Measurements from ENCODE around the gene KLHL42. TPM values are rescaled to one million over a fixed set of nuclear protein-coding genes. Genes with fewer than 3 reads are reported as not detected.
A peak's percentile ranks its signal among the peaks of the same experiment; 100 is the strongest.

The KLHL42 gene
- total RNA-seq, 1 donor from 2014 or later = 31.9 TPM

- H3K9me3 Mint-ChIP-seq (ENCODE audit: low read depth) = no peaks in the 10 kb centered on the region
- H3K4me1 Mint-ChIP-seq (ENCODE audit: low read depth) = peaks cover 12% of the 10 kb centered on the region
- no peaks in the 10 kb centered on the region for H3K36me3 Mint-ChIP-seq (ENCODE audit: low read depth)
- no peaks in the 10 kb centered on the region for H3K27me3 Mint-ChIP-seq (ENCODE audit: low read depth)
- no peak for TF ChIP-seq CTCF (IDR thresholded peaks at IDR 0.05)
- H3K27ac Mint-ChIP-seq (ENCODE audit: unreplicated experiment) = no peak overlapping the region
- no peak for DNase-seq (ENCODE audit: low spot score)
- H3K4me3 Mint-ChIP-seq (ENCODE audit: unreplicated experiment) = no peak overlapping the region
Observed at GRCh38 chr12:27808841-27809240, 28.8 kb downstream of the KLHL42 start.

GRCh38 chr12:27810756-27811155 lies 30.7 kb downstream of the KLHL42 start:
- Mint-ChIP-seq H3K27me3 (ENCODE audit: low read depth) (no peaks in the 10 kb centered on the region), H3K27ac (ENCODE audit: unreplicated experiment) (no peak overlapping the region), H3K9me3 (ENCODE audit: low read depth) (no peaks in the 10 kb centered on the region), H3K4me3 (ENCODE audit: unreplicated experiment) (no peak overlapping the region), H3K36me3 (ENCODE audit: low read depth) (no peaks in the 10 kb centered on the region), H3K4me1 (ENCODE audit: low read depth) (peaks cover 15% of the 10 kb centered on the region)
- DNase-seq (ENCODE audit: low spot score) = no peak
- no peak for TF ChIP-seq CTCF (IDR thresholded peaks at IDR 0.05)

GRCh38 chr12:27812502-27812901 lies 32.5 kb downstream of the KLHL42 start:
- no peak for TF ChIP-seq CTCF (IDR thresholded peaks at IDR 0.05)
- no peaks in the 10 kb centered on the region for H3K27me3 Mint-ChIP-seq (ENCODE audit: low read depth)
- H3K4me1 Mint-ChIP-seq (ENCODE audit: low read depth) = peaks cover 15% of the 10 kb centered on the region
- H3K27ac Mint-ChIP-seq (ENCODE audit: unreplicated experiment) = no peak overlapping the region
- H3K4me3 Mint-ChIP-seq (ENCODE audit: unreplicated experiment) = no peak overlapping the region
- no peak for DNase-seq (ENCODE audit: low spot score)
- H3K9me3 Mint-ChIP-seq (ENCODE audit: low read depth) = no peaks in the 10 kb centered on the region
- H3K36me3 Mint-ChIP-seq (ENCODE audit: low read depth) = no peaks in the 10 kb centered on the region

GRCh38 chr12:27814411-27814810 lies 34.4 kb downstream of the KLHL42 start:
- H3K36me3 Mint-ChIP-seq (ENCODE audit: low read depth) = no peaks in the 10 kb centered on the region
- peaks cover 11% of the 10 kb centered on the region for H3K4me1 Mint-ChIP-seq (ENCODE audit: low read depth)
- TF ChIP-seq CTCF (IDR thresholded peaks at IDR 0.05) = no peak
- H3K27ac Mint-ChIP-seq (ENCODE audit: unreplicated experiment) = no peak overlapping the region
- DNase-seq (ENCODE audit: low spot score) = no peak
- no peak overlapping the region for H3K4me3 Mint-ChIP-seq (ENCODE audit: unreplicated experiment)
- no peaks in the 10 kb centered on the region for H3K27me3 Mint-ChIP-seq (ENCODE audit: low read depth)
- no peaks in the 10 kb centered on the region for H3K9me3 Mint-ChIP-seq (ENCODE audit: low read depth)

- Mint-ChIP-seq H3K36me3 (ENCODE audit: low read depth) (no peaks in the 10 kb centered on the region), H3K27me3 (ENCODE audit: low read depth) (no peaks in the 10 kb centered on the region), H3K4me1 (ENCODE audit: low read depth) (peaks cover 11% of the 10 kb centered on the region), H3K27ac (ENCODE audit: unreplicated experiment) (peak overlapping the region; percentile 24), H3K4me3 (ENCODE audit: unreplicated experiment) (no peak overlapping the region), H3K9me3 (ENCODE audit: low read depth) (no peaks in the 10 kb centered on the region)
- no peak for TF ChIP-seq CTCF (IDR thresholded peaks at IDR 0.05)
- no peak for DNase-seq (ENCODE audit: low spot score)
Observed at GRCh38 chr12:27814851-27815591, 35.0 kb downstream of the KLHL42 start.

Data from chondrocyte (in vitro differentiated cells).